SK-N-SH (cell line): Measurements from ENCODE around the gene NCOA5. TPM values are rescaled to one million over a fixed set of nuclear protein-coding genes. Genes with fewer than 3 reads are reported as not detected.

Experiments
- CTCF ChIA-PET: fragments of 300-600, 350-600 bp; formaldehyde crosslinking; extraction: SDS; loops from one replicate; lab custom pipeline; 2021; lab: Yijun Ruan, JAX
- POLR2A ChIA-PET: fragments of 350-600 bp; sonication (Branson Sonifier 250); formaldehyde crosslinking; extraction: SDS; loops from one replicate; lab custom pipeline; 2020; ENCODE audit warnings: antibody characterized with exemption, inconsistent platforms; lab: Yijun Ruan, JAX
- DNase-seq: peaks from one replicate; pipeline ENCODE4 v3.0.0; 2012
- H2AFZ ChIP-seq: fragments of 200-600 bp; sonication (generic); 2 replicates; pipeline ENCODE4 v1.8.1; 2016; ENCODE audit warnings: antibody characterized with exemption, mild to moderate bottlenecking, low read depth
- H3F3A ChIP-seq: fragments of 200-600 bp; sonication (generic); replicated peaks from 2 replicates; pipeline ENCODE3; 2016; ENCODE audit warnings: antibody characterized with exemption, mild to moderate bottlenecking; ENCODE audit not compliant: insufficient read depth
- H3K27ac ChIP-seq, 2 experiments: fragments of 200-500 bp in 1 of 2; fragments of 200-600 bp in 1 of 2; sonication (Bioruptor generic) in 1 of 2; sonication (generic), shearing (Covaris generic) in 1 of 2; 2 replicates each; pipeline versions ENCODE4 v1.5.1 to v1.6.1; 2014 to 2016; ENCODE audit warnings: low read depth in 2 of 2, inconsistent platforms in 1 of 2, low read length in 1 of 2, mild to moderate bottlenecking in 1 of 2, mixed read lengths in 1 of 2
- H3K27me3 ChIP-seq: fragments of 200-600 bp; sonication (generic), shearing (Covaris generic); 2 replicates; pipeline ENCODE4 v1.6.1; 2016; ENCODE audit warnings: mixed run types; ENCODE audit not compliant: insufficient read depth
- H3K36me3 ChIP-seq, 2 experiments: fragments of 200-500 bp in 1 of 2; fragments of 200-600 bp in 1 of 2; sonication (Bioruptor generic) in 1 of 2; sonication (generic) in 1 of 2; replicated peaks in 1 of 2; 2 replicates each; pipeline versions ENCODE3 to v1.5.1; 2014 to 2016; ENCODE audit warnings: low read length in 1 of 2, mild to moderate bottlenecking in 1 of 2; ENCODE audit not compliant: insufficient read depth in 2 of 2, control insufficient read depth in 1 of 2
- H3K4me1 ChIP-seq, 2 experiments: fragments of 200-500 bp in 1 of 2; fragments of 200-600 bp in 1 of 2; sonication (Bioruptor generic) in 1 of 2; sonication (generic), shearing (Covaris generic) in 1 of 2; 2 replicates each; pipeline versions ENCODE4 v1.5.1 to v1.6.1; 2014 to 2016; ENCODE audit warnings: low read depth in 1 of 2, low read length in 1 of 2, mixed run types in 1 of 2; ENCODE audit not compliant: insufficient read depth in 2 of 2, control insufficient read depth in 1 of 2
- H3K4me2 ChIP-seq: fragments of 200-600 bp; sonication (generic), shearing (Covaris generic); 2 replicates; pipeline ENCODE4 v1.6.1; 2017; ENCODE audit warnings: mixed run types
- H3K4me3 ChIP-seq, 2 experiments: fragments of 200-500 bp in 1 of 2; fragments of 200-600 bp in 1 of 2; sonication (Bioruptor generic) in 1 of 2; sonication (generic), shearing (Covaris generic) in 1 of 2; 2 replicates each; pipeline versions ENCODE4 v1.5.1 to v1.8.1; 2014 to 2016; ENCODE audit warnings: low read depth in 2 of 2, inconsistent platforms in 1 of 2, low read length in 1 of 2, mild to moderate bottlenecking in 1 of 2, mixed read lengths in 1 of 2, moderate library complexity in 1 of 2
- H3K79me2 ChIP-seq: fragments of 200-600 bp; sonication (generic); 2 replicates; pipeline ENCODE4 v1.8.1; 2017; ENCODE audit warnings: mild to moderate bottlenecking; ENCODE audit not compliant: insufficient read depth
- H3K9ac ChIP-seq: fragments of 200-600 bp; sonication (generic); 2 replicates; pipeline ENCODE4 v1.6.1; 2017; ENCODE audit warnings: mixed run types
- H3K9me2 ChIP-seq: fragments of 200-600 bp; sonication (generic); 2 replicates; pipeline ENCODE4 v1.6.1; 2017; ENCODE audit warnings: mixed run types
- H3K9me3 ChIP-seq: fragments of 200-600 bp; sonication (generic); 2 replicates; pipeline ENCODE4 v1.6.1; 2017; ENCODE audit warnings: mixed run types, mild to moderate bottlenecking, moderate library complexity
- H4K20me1 ChIP-seq: fragments of 200-600 bp; sonication (generic); 2 replicates; pipeline ENCODE4 v1.6.1; 2017; ENCODE audit warnings: mild to moderate bottlenecking, mixed run types; ENCODE audit not compliant: insufficient read depth
- CHD2 ChIP-seq: fragments of 150-350 bp; IDR thresholded peaks from 2 replicates; pipeline ENCODE4 v1.6.1; 2018; ENCODE audit warnings: low read length; ENCODE audit not compliant: partially characterized antibody
- ELF1 ChIP-seq: IDR thresholded peaks from 2 replicates; pipeline ENCODE4 v1.4.0; 2012
- EP300 ChIP-seq, 2 experiments: IDR thresholded peaks; 2 replicates each; pipeline versions ENCODE4 v1.4.0 to v1.6.1; 2012; ENCODE audit warnings: borderline replicate concordance in 1 of 2, low read depth in 1 of 2, low read length in 1 of 2
- FOSL2 ChIP-seq: IDR thresholded peaks from 2 replicates; pipeline ENCODE4 v1.4.0; 2012; ENCODE audit warnings: low read depth, mild to moderate bottlenecking, moderate library complexity, borderline replicate concordance
- FOXM1 ChIP-seq: IDR thresholded peaks from 2 replicates; pipeline ENCODE4 v1.4.0; 2012; ENCODE audit warnings: low read depth, mild to moderate bottlenecking
- GABPA ChIP-seq: IDR thresholded peaks from 2 replicates; pipeline ENCODE4 v1.4.0; 2012; ENCODE audit warnings: low read depth, mild to moderate bottlenecking
- MXI1 ChIP-seq: IDR thresholded peaks from 2 replicates; pipeline ENCODE4 v1.6.1; 2012; ENCODE audit warnings: mild to moderate bottlenecking, low read depth, low read length, improper control_type of control experiment
- NFIC ChIP-seq: IDR thresholded peaks from 2 replicates; pipeline ENCODE4 v1.4.0; 2012; ENCODE audit warnings: borderline replicate concordance
- NRF1 ChIP-seq: IDR thresholded peaks from 2 replicates; pipeline ENCODE4 v1.6.1; 2012; ENCODE audit warnings: low read depth, mild to moderate bottlenecking, low read length
- PBX3 ChIP-seq: IDR thresholded peaks from 2 replicates; pipeline ENCODE4; 2012
- RAD21 ChIP-seq: IDR thresholded peaks from 2 replicates; pipeline ENCODE4 v1.6.1; 2012; ENCODE audit warnings: mild to moderate bottlenecking, low read length
- RFX5 ChIP-seq: IDR thresholded peaks from 2 replicates; pipeline ENCODE4 v1.6.1; 2012; ENCODE audit warnings: mild to moderate bottlenecking, improper control_type of control experiment, low read length
- RXRA ChIP-seq: IDR thresholded peaks from 2 replicates; pipeline ENCODE4 v1.4.0; 2012; ENCODE audit warnings: low read depth, mild to moderate bottlenecking, borderline replicate concordance
- SIN3A ChIP-seq: IDR thresholded peaks from 2 replicates; pipeline ENCODE4 v1.6.1; 2012; ENCODE audit warnings: low read depth, mild to moderate bottlenecking, low read length, moderate library complexity, borderline replicate concordance
- SMC3 ChIP-seq: IDR thresholded peaks from 2 replicates; pipeline ENCODE4 v1.6.1; 2012; ENCODE audit warnings: low read depth, low read length, improper control_type of control experiment
- TAF1 ChIP-seq: IDR thresholded peaks from 2 replicates; pipeline ENCODE4 v1.6.1; 2012; ENCODE audit warnings: low read depth, mild to moderate bottlenecking, low read length, moderate library complexity, borderline replicate concordance
- TCF12 ChIP-seq: IDR thresholded peaks from 2 replicates; pipeline ENCODE4 v1.4.0; 2012
- TEAD4 ChIP-seq: IDR thresholded peaks from 2 replicates; pipeline ENCODE4 v1.4.0; 2012; ENCODE audit warnings: mild to moderate bottlenecking, borderline replicate concordance; ENCODE audit not compliant: insufficient read depth
- USF1 ChIP-seq: IDR thresholded peaks from 2 replicates; pipeline ENCODE4 v1.4.0; 2012; ENCODE audit warnings: low read depth, borderline replicate concordance
- WGBS: methylation state at CpG from one replicate; pipeline ENCODE4 v1.1.6; 2017; ENCODE audit warnings: low lambda C conversion rate; 5-methylcytosine and 5-hydroxymethylcytosine counted together
- polyA plus RNA-seq, 3 experiments: library from polyadenylated mRNA; depleted of rRNA; stranded (reverse); fragments of >200 nt; gene quantifications; 2 replicates each; pipeline ENCODE4 v1.2.3, GENCODE V29; 2012
- TF ChIP-seq, protein P1 (sequence below): fragments of 150-350 bp; IDR thresholded peaks from 2 replicates; pipeline ENCODE4 v1.6.1; 2016; ENCODE audit warnings: mild to moderate bottlenecking, low read depth, low read length
- TF ChIP-seq, protein P2 (sequence below): fragments of 200-600 bp; sonication (generic); IDR thresholded peaks from 2 replicates; pipeline ENCODE4 v1.6.1; 2017; ENCODE audit warnings: antibody characterized with exemption, mild to moderate bottlenecking, moderate library complexity

The NCOA5 gene
- polyA plus RNA-seq, 1 of the 3 experiments (the other 2 are of a cell fraction) = 20.4 TPM

DNA sequence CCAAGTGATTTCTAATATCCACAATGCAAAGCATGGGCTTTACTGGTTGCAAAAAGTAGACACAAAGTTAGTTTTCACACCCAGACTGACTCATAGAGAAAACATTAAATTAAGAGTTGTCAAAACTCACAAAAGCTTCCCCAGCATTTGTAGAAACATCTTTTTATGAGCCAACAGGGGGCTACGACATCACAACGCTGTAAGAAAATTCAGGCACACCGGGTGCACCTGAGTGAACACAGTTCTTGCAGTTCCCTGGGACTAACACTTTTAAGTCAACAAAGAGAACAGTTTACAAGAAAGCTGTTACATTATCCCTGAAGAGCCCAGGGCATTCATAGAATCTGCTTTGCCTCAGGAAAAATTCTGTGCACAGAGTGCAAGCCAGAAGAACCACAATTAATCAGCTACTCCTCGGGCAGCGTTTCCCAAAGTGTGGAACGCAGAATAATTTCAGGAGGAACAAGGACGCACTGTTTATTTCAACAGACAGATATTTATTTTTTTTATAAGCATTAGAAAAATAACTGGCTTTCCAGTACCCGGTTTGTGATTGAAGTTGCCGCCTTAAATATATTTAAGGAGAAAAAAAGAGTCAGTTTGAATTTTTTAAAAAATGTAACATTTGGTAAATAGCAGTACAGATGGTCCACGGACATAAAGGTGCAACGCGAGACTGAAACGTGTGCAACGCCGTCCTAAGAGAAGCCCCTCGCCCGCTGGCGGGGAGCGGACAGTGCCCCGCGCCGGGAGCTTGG lies 1.2 kb downstream of the NCOA5 start:
- Histone ChIP-seq H3K9ac (peak overlapping the region; percentile 94), H3F3A (no peaks in the 10 kb centered on the region), H3K4me1 (peaks cover 4 to 12% of the 10 kb centered on the region in 2 experiments; a peak in 3 of 4 replicates), H3K27me3 (no peaks in the 10 kb centered on the region), H4K20me1 (peaks cover 58% of the 10 kb centered on the region), H3K27ac (peak overlapping the region; percentile 85 to 97), H3K79me2 (peaks cover 58% of the 10 kb centered on the region), H2AFZ (no peak overlapping the region), H3K36me3 (no peaks in the 10 kb centered on the region), H3K4me3 (peak overlapping the region; percentile 78 to 94), H3K9me2 (no peaks in the 10 kb centered on the region), H3K4me2 (peak overlapping the region; percentile 85), H3K9me3 (no peaks in the 10 kb centered on the region)
- POLR2A ChIA-PET = no interaction called here
- DNase-seq = no peak
- no peak for TF ChIP-seq MXI1
- TF ChIP-seq ELF1 = no peak
- TF ChIP-seq, protein P1, sequence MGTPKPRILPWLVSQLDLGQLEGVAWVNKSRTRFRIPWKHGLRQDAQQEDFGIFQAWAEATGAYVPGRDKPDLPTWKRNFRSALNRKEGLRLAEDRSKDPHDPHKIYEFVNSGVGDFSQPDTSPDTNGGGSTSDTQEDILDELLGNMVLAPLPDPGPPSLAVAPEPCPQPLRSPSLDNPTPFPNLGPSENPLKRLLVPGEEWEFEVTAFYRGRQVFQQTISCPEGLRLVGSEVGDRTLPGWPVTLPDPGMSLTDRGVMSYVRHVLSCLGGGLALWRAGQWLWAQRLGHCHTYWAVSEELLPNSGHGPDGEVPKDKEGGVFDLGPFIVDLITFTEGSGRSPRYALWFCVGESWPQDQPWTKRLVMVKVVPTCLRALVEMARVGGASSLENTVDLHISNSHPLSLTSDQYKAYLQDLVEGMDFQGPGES = no peak
- TF ChIP-seq GABPA = no peak
- TF ChIP-seq RXRA = no peak
- TF ChIP-seq TAF1 = no peak
- no peak for TF ChIP-seq TEAD4
- no peak for TF ChIP-seq SMC3
- no peak for TF ChIP-seq FOXM1
- no peak for TF ChIP-seq SIN3A
- TF ChIP-seq CHD2 = no peak
- TF ChIP-seq FOSL2 = no peak
- TF ChIP-seq TCF12 = no peak
- TF ChIP-seq NRF1 = no peak
- no peak for TF ChIP-seq RFX5
- no peak for TF ChIP-seq USF1
- 4% methylated on average over 22 of the region's 22 CpGs for WGBS
- CTCF ChIA-PET = interaction anchor here (0.6 to 2.8 kb wide), 14 partner anchors 17 to 276 kb away, joined by 3 to 21 read pairs (median 4); partner anchors contain the start of gene SLC12A5

- ChIA-PET POLR2A (no interaction called here), CTCF (interaction anchor here (1.0 to 2.8 kb wide), 7 partner anchors 36 to 104 kb away, joined by 3 to 21 read pairs (median 11); no protein-coding TSS in a partner anchor)
Measured at GRCh38 chr20:46087161-46087560, 2.6 kb downstream of the NCOA5 start.

More at GRCh38 chr20:46087161-46087560, 2.6 kb downstream of the NCOA5 start:
- no peak for DNase-seq
- peaks cover 72% of the 10 kb centered on the region for H3K79me2 ChIP-seq
- no peaks in the 10 kb centered on the region for H3K9me3 ChIP-seq
- no peaks in the 10 kb centered on the region for H3F3A ChIP-seq
- H3K27me3 ChIP-seq = no peaks in the 10 kb centered on the region
- H3K4me1 ChIP-seq = peaks cover 4 to 14% of the 10 kb centered on the region in 2 experiments; a peak in 3 of 4 replicates
- H2AFZ ChIP-seq = no peak overlapping the region
- peaks cover 72% of the 10 kb centered on the region for H4K20me1 ChIP-seq
- WGBS = 80% methylated on average over 8 of the region's 8 CpGs
- H3K9ac ChIP-seq = no peak overlapping the region
- no peaks in the 10 kb centered on the region for H3K36me3 ChIP-seq
- no peak overlapping the region for H3K27ac ChIP-seq
- TF ChIP-seq EP300 (IDR thresholded peaks at IDR 0.05; ENCODE audit: borderline replicate concordance in 1 of 2, low read depth in 1 of 2, low read length in 1 of 2) (no peak), NFIC (no peak), PBX3 (no peak), USF1 (no peak), SMC3 (peak; percentile 26; the same call in 1 of the 2 replicates), RAD21 (peak; percentile 53)
- TF ChIP-seq, protein P2, sequence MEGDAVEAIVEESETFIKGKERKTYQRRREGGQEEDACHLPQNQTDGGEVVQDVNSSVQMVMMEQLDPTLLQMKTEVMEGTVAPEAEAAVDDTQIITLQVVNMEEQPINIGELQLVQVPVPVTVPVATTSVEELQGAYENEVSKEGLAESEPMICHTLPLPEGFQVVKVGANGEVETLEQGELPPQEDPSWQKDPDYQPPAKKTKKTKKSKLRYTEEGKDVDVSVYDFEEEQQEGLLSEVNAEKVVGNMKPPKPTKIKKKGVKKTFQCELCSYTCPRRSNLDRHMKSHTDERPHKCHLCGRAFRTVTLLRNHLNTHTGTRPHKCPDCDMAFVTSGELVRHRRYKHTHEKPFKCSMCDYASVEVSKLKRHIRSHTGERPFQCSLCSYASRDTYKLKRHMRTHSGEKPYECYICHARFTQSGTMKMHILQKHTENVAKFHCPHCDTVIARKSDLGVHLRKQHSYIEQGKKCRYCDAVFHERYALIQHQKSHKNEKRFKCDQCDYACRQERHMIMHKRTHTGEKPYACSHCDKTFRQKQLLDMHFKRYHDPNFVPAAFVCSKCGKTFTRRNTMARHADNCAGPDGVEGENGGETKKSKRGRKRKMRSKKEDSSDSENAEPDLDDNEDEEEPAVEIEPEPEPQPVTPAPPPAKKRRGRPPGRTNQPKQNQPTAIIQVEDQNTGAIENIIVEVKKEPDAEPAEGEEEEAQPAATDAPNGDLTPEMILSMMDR = peak; percentile 66
- TF ChIP-seq, protein P1 = no peak
- TF ChIP-seq, all 33 proteins: peak for 3
- H3K4me2 ChIP-seq = 0 out of 2 replicates have a peak overlapping the region, but pooled peaks have one; percentile 14
- no peak overlapping the region for H3K4me3 ChIP-seq
- H3K9me2 ChIP-seq = no peaks in the 10 kb centered on the region
